Aorta (tissue), 5 donors: ENCODE results near the gene IQSEC3. TPM values are rescaled to one million over a fixed set of nuclear protein-coding genes. Genes with fewer than 3 reads are reported as not detected.
"Not testable (repeated sequence)": the region's sequence is repeated elsewhere in the genome, so short reads cannot be mapped to it uniquely, and the experiment has no call there.

Source experiments
- ATAC-seq: fragments of 200-7000 bp; cut with Tn5 transposase; one replicate; pipeline ENCODE4 v1.9.1; 2022; ENCODE audit warnings: moderate library complexity; ENCODE audit not compliant: low FRiP score
- DNase-seq, 2 donors: peaks; one replicate each; pipeline ENCODE4 v3.0.0-alpha.2; 2020
- H3K27ac ChIP-seq, 2 donors: one replicate each; pipeline ENCODE4 v1.5.1; 2013; ENCODE audit warnings: low read length in 2 of 2, mild to moderate bottlenecking in 2 of 2, moderate library complexity in 2 of 2, control low read depth in 1 of 2, inconsistent platforms in 1 of 2, low read depth in 1 of 2
- H3K27me3 ChIP-seq, 2 donors: one replicate each; pipeline ENCODE4 v1.6.1; 2013; ENCODE audit warnings: control low read depth in 1 of 2, low read length in 1 of 2, mild to moderate bottlenecking in 1 of 2, moderate library complexity in 1 of 2; ENCODE audit not compliant: insufficient read depth in 2 of 2, control insufficient read depth in 1 of 2
- H3K36me3 ChIP-seq, 2 donors: one replicate each; pipeline ENCODE4 v1.6.1; 2013; ENCODE audit warnings: control low read depth in 1 of 2, low read length in 1 of 2, mild to moderate bottlenecking in 1 of 2; ENCODE audit not compliant: insufficient read depth in 2 of 2, control insufficient read depth in 1 of 2
- H3K4me1 ChIP-seq, 2 donors: one replicate each; pipeline ENCODE4 v1.6.1; 2013; ENCODE audit warnings: low read length in 2 of 2, control low read depth in 1 of 2, mild to moderate bottlenecking in 1 of 2, moderate library complexity in 1 of 2; ENCODE audit not compliant: insufficient read depth in 2 of 2, control insufficient read depth in 1 of 2
- H3K4me3 ChIP-seq, 2 donors: one replicate each; pipeline ENCODE4 v1.5.1; 2013; ENCODE audit warnings: low read length in 2 of 2, control low read depth in 1 of 2, mild to moderate bottlenecking in 1 of 2
- H3K9me3 ChIP-seq: one replicate; pipeline ENCODE4 v1.6.1; 2013; ENCODE audit warnings: mild to moderate bottlenecking, low read length; ENCODE audit not compliant: control insufficient read depth
- WGBS, 2 donors: extraction: QIAGEN DNeasy Blood & Tissue Kit; methylation state at CpG; one replicate each; pipeline ENCODE4 v1.1.7; 2013; 5-methylcytosine and 5-hydroxymethylcytosine counted together
- intact Hi-C, 2 donors: fragments of 100-400 bp; cut with DNase I; formaldehyde crosslinking; loops; one replicate each; pipeline versions ENCODE4 v1.14.2 to v1.15.0; 2022
- polyA plus RNA-seq, 2 donors: library from polyadenylated mRNA; stranded (reverse); fragments of 200-250 nt; gene quantifications; one replicate each; pipeline ENCODE4 v1.2.3, GENCODE V29; 2013
- total RNA-seq, 2 donors: library from RNA; stranded (reverse); fragmentation: NEBNext Ultra II Directional; extraction: Animal tissue kit (Norgen Biotek cat#: 25700); gene quantifications; one replicate each; pipeline ENCODE4 v1.2.1, GENCODE V29; 2021
- donor health status: healthy with polysubstance abuse.
- donor health status: Bipolar disorder and iron deficiency.
- donor health status: DM: no; HTN: no; CAD: no.
- donor health status: DM: no; HTN: no; CAD: no.
- donor health status: DM: yes; HTN: yes; CAD: no.

IQSEC3 gene
- total and polyA plus RNA-seq, 4 donors: 0.15 to 6.4 (median 3.0) TPM; not detected in 1

DNA sequence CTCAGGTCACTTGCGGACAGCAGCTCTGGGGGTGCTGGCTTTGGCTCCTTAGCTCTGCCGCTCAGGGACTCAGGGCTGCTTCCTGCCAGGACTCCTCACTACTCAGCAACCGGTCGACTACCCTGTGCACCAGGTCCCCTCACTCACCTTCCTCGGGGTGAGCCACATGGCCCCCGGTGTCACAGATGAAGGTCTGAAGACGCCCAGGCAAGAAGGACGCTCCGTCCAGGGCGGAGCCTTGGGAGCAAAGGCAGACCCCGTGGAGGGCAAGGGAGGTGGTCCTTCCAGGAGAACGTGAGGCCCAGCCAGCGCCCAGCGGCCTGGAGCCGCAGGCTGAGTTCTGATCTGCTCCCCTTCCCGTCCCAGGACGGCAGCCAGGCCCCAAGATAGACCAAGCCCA, 115.4 kb downstream of the IQSEC3 start:
- H3K27me3 ChIP-seq: no peaks in the 10 kb centered on the region
- no peak overlapping the region for H3K27ac ChIP-seq
- no peak for ATAC-seq
- H3K9me3 ChIP-seq: no peaks in the 10 kb centered on the region
- no peaks in the 10 kb centered on the region for H3K36me3 ChIP-seq
- 84 to 85% methylated on average over 17 of the region's 17 CpGs for WGBS, 2 donors
- no peaks in the 10 kb centered on the region for H3K4me1 ChIP-seq
- DNase-seq: no peak
- intact Hi-C loops: no loop called here
- H3K4me3 ChIP-seq: no peak overlapping the region

DNA sequence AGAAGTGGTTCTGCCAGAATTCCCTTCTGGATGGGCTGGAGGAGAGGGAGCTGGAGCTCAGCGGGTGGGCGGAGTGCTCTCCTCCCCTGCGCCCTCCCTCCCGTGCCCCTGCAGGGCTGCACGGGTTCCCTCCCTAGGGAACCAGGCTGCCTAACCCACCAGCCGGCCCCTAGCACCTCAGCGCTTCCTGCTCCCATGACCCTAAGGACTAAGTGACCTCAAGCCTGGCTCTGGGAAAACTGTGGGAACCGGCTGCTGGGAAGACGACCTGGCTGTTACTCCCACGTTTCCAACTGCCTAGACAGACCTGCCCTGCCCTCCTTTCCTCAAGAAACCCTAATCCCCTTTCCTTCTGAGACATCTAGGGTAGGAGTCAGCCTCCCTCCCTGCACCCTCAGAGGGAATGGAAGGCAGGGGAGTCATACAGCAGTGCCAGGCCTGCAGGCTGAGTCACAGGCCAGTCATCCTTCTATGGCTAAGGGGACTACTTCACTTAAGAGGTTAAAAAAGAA, 115.9 kb downstream of the IQSEC3 start:
- no peak overlapping the region for H3K27ac ChIP-seq
- no peaks in the 10 kb centered on the region for H3K9me3 ChIP-seq
- H3K27me3 ChIP-seq: no peaks in the 10 kb centered on the region
- no peak overlapping the region for H3K4me3 ChIP-seq
- WGBS, 2 donors: 69 to 71% methylated on average over 10 of the region's 10 CpGs
- H3K36me3 ChIP-seq: no peaks in the 10 kb centered on the region
- no peaks in the 10 kb centered on the region for H3K4me1 ChIP-seq
- ATAC-seq (no peak), DNase-seq (no peak)
- intact Hi-C loops: no loop called here

DNA sequence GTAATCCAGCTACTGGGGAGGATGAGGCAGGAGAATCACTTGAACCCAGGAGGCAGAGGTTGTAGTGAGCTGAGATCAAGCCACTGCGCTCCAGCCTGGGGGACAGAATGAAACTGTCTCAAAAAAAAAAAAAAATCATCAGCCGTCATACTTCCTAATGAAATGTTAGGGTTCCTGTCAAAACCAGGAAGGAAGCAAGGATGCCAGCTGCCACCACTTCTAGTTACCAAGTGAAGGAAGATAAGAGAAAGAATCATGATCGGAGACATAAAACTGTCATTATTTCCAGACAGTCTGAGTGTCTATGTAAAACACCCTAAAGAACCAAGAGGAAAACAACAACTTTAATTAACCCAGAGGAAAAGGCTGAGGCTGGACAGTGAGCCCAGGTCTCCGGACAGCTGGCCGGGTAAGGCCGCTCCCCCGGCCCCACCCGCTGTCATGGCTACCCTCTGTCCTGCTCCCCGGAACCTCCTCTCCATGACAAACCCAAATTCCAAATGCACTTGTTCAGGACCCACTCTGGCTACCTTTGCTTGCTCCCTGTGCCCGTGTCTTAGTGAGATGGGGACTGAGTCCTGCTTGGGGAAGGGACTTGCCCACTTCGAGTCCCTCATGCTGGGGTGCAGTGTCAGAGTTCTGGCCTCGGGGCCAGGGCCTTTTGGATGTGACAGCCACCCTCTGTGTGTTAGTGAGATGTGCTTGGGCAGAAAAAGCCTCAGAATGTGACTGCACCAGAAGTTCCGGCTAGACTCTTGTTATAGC, 118.4 kb downstream of the IQSEC3 start:
- no peak for ATAC-seq
- no peak overlapping the region for H3K27ac ChIP-seq
- 78% methylated on average over 13 of the region's 13 CpGs for WGBS, 2 donors
- no peak overlapping the region for H3K4me3 ChIP-seq
- no peak for DNase-seq
- H3K4me1 ChIP-seq: no peaks in the 10 kb centered on the region
- H3K9me3 ChIP-seq: no peaks in the 10 kb centered on the region
- no peaks in the 10 kb centered on the region for H3K27me3 ChIP-seq
- intact Hi-C loops: no loop called here
- no peaks in the 10 kb centered on the region for H3K36me3 ChIP-seq

DNA sequence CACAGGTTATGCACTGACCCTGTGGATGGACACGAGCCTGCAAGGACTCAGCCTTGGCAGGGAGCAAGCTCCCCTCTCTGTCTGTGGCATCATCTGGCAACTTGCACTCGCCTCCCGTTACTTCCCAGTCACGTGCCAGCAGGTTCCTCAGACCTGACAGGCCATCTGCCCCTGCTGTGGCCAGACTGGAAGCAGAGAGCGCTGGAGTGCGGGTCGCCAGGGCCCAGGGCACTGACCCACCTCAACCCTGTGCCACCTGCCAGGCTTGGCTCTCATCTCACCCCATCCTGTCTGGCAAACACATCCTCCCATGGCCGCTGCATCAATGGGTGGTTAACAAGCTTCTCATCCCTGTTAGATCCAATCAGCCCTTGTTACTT, 119.0 kb downstream of the IQSEC3 start:
- Histone ChIP-seq H3K27me3 (no peaks in the 10 kb centered on the region), H3K36me3 (no peaks in the 10 kb centered on the region), H3K9me3 (no peaks in the 10 kb centered on the region), H3K4me3 (no peak overlapping the region), H3K4me1 (no peaks in the 10 kb centered on the region), H3K27ac (no peak overlapping the region)
- intact Hi-C loops: no loop called here
- DNase-seq: no peak
- ATAC-seq: no peak
- WGBS, 2 donors: 82 to 84% methylated on average over 8 of the region's 8 CpGs

DNA sequence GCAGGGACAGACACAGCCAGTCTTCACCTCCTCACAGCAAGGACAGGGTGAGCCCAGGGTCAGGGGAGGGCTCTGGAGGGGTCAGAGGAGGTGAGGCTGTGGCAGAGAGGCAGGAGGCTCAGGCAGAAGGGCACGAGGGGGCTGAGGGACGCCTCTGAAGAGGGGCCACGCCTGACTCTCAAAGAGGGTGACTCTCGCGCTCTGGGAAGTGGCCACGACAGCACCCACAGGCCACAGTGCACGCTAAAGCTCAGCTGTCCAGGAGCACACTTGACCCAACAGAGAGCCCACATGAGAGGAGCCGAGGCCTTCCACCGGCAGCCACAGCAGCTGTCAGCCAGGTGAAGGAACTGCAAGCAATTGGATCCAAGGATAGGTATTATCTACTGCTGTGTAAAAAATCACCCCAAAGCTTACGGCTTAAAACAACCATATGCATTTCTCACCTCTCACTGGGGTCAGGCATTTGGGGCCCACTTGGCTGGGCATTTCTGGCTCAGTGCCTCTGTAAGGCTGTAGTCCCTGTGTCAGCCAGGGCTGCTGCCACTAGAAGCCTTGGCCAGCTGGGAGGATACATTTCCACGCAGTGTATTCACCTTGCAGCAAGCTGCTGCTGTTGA, 119.5 kb downstream of the IQSEC3 start:
- H3K27ac ChIP-seq: no peak overlapping the region
- WGBS, 2 donors: 87 to 90% methylated on average over 11 of the region's 11 CpGs
- no peaks in the 10 kb centered on the region for H3K36me3 ChIP-seq
- no peaks in the 10 kb centered on the region for H3K4me1 ChIP-seq
- DNase-seq: no peak
- intact Hi-C loops: no loop called here
- H3K27me3 ChIP-seq: no peaks in the 10 kb centered on the region
- H3K9me3 ChIP-seq: no peaks in the 10 kb centered on the region
- ATAC-seq: no peak
- H3K4me3 ChIP-seq: no peak overlapping the region

DNA sequence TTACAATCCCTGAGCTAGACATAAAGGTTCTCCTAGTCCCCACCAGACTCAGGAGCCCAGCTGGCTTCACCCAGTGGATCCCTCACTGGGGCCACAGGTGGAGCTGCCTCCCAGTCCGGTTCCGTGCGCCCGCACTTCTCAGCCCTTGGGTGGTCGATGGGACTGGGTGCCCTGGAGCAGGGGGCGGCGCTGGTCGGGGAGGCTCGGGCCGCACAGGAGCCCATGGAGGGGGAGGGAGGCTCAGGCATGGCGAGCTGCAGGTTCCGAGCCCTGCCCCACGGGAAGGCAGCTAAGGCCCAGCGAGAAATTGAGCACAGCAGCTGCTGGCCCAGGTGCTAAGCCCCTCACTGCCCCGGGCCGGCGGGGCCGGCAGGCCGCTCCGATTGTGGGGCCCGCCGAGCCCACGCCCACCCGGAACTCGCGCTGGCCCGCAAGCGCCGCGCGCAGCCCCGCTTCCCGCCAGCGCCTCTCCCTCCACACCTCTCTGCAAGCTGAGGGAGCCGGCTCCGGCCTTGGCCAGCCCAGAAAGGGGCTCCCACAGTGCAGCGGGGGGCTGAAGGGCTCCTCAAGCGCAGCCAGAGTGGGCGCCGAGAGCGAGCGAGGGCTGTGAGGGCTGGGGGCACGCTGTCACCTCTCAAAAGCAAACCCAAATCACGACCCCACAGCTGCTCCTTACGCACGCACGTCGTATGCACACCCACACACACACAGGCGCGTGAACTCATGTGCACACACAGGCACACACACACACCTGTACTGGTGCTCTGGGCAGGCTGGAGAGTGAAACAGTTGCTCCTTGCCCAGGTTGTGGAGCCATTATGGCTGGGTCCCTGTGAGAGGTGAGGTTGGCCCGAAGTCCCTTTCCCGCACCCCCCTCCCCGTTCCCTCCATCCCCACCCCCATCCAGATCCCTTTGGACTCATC, 121.7 kb downstream of the IQSEC3 start:
- H3K4me1 ChIP-seq, H3K36me3 ChIP-seq, H3K27ac ChIP-seq, intact Hi-C loops, H3K9me3 ChIP-seq, H3K27me3 ChIP-seq, DNase-seq, ATAC-seq: not testable (repeated sequence)
- peak overlapping the region in 1 of 2 donors; percentile 16 for H3K4me3 ChIP-seq
- 47 to 75% methylated on average over 43 to 53 of the region's 53 CpGs for WGBS, 2 donors

DNA sequence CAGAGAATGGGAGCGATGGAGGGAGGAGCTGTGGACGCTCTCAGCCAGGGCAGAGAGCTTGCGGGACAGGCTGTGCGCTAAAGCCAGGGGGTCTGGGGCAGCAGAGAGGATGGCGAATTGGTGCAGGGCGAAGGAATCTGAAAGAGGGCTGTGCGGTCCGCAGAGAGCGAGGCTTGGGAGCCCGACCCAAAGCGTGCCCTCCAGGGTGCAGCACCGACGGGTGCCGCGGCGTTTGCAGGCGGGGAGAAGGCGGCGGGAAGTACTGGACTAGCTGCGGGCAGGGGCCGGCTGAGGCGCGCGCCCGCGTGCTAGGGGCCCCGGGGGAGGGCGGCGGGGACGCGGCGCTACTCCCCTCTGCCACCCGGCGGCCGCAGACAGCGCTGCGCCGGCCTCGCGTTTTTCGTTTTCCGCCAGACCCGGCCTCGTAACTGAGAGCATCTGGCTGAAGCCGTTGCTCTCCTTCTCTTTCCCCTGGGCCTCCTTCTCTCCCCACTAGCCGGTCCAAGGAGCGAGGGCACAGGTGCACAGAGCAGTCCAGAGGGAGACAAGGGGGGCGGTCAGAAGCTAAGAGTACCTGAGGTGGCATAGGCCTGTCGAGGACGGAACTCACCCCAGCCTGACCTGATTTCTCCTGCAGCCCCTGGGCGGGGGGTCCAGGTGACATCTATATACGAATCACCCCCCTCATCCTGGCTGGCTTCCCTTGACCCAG, 122.5 kb downstream of the IQSEC3 start:
- peak in 1 of 2 donors; percentile 61 for DNase-seq
- Histone ChIP-seq H3K27ac (no peak overlapping the region), H3K36me3 (no peaks in the 10 kb centered on the region), H3K4me1 (no peaks in the 10 kb centered on the region), H3K4me3 (peak overlapping the region in 1 of 2 donors; percentile 16), H3K9me3 (no peaks in the 10 kb centered on the region), H3K27me3 (no peaks in the 10 kb centered on the region)
- intact Hi-C loops: no loop called here
- peak; percentile 82 for ATAC-seq
- 7 to 14% methylated on average over 15 to 52 of the region's 52 CpGs for whole genome bisulfite sequencing, 2 donors

DNA sequence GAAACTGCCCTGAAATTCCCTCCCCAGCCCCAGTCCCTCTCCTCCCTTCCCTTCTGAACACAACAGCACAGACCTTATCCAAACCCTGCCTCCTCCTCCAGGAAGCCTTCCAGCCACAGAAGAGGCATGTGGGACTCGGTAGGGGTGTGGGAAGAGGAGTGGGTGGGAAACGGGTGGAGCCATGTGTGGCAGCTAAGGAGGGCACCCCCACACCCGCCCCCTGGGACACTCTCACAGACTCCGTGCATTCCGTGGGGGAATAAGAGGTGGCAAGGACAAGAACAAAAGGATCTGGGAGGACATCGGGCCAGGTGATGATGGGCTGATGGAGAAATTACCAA, 123.0 kb downstream of the IQSEC3 start:
- Histone ChIP-seq H3K36me3 (no peaks in the 10 kb centered on the region), H3K27ac (no peak overlapping the region), H3K27me3 (no peaks in the 10 kb centered on the region), H3K4me3 (no peak overlapping the region), H3K4me1 (no peaks in the 10 kb centered on the region), H3K9me3 (no peaks in the 10 kb centered on the region)
- intact Hi-C loops: no loop called here
- DNase-seq: no peak
- no peak for ATAC-seq
- 66 to 76% methylated on average over 6 of the region's 6 CpGs for WGBS, 2 donors
